Calu3 (cell line): ENCODE measurements around the gene UGGT1. TPM values are rescaled to one million over a fixed set of nuclear protein-coding genes. Genes with fewer than 3 reads are reported as not detected.

Source experiments
- BruUV-seq: library from RNA; stranded (reverse); fragments of 400-500 nt; replicated peaks from 2 replicates; lab custom pipeline; 2021; lab: Mats Ljungman, UMichigan
- CTCF ChIA-PET: fragments of 300-600 bp; sonication (Branson Sonifier 250); formaldehyde crosslinking; loops from one replicate; lab custom pipeline; 2022; ENCODE audit warnings: antibody characterized with exemption; lab: Charles Lee
- DNase-seq: peaks from one replicate; pipeline ENCODE4 v3.0.0; 2022
- H3K27ac Mint-ChIP-seq: one replicate; pipeline ENCODE4 v1.8.0; 2022; ENCODE audit warnings: mixed read lengths; ENCODE audit not compliant: unreplicated experiment
- H3K27me3 Mint-ChIP-seq: one replicate; pipeline ENCODE4 v1.8.0; 2022; ENCODE audit warnings: mixed read lengths; ENCODE audit not compliant: unreplicated experiment
- H3K36me3 Mint-ChIP-seq: one replicate; pipeline ENCODE4 v1.8.0; 2022; ENCODE audit warnings: mild to moderate bottlenecking, moderate library complexity, mixed read lengths; ENCODE audit not compliant: insufficient read depth, unreplicated experiment
- H3K4me1 Mint-ChIP-seq: one replicate; pipeline ENCODE4 v1.8.0; 2022; ENCODE audit warnings: mild to moderate bottlenecking, low read depth, mixed read lengths; ENCODE audit not compliant: unreplicated experiment
- H3K4me3 Mint-ChIP-seq: one replicate; pipeline ENCODE4 v1.8.0; 2022; ENCODE audit warnings: mild to moderate bottlenecking, low read depth, moderate library complexity, mixed read lengths; ENCODE audit not compliant: unreplicated experiment
- H3K9me3 Mint-ChIP-seq: one replicate; pipeline ENCODE4 v1.8.0; 2022; ENCODE audit warnings: low read depth, mixed read lengths; ENCODE audit not compliant: unreplicated experiment
- CTCF ChIP-seq: fragments of 200-600 bp; IDR thresholded peaks from one replicate; pipeline ENCODE4 v1.8.0; 2022; ENCODE audit warnings: antibody characterized with exemption; ENCODE audit not compliant: unreplicated experiment
- intact Hi-C: fragments of 100-400 bp; cut with micrococcal nuclease; formaldehyde crosslinking; loops from one replicate; pipeline ENCODE4 v1.10.0; 2022; ENCODE audit not compliant: unreplicated experiment
- total RNA-seq: library from RNA; stranded (reverse); gene quantifications from 2 replicates; pipeline ENCODE4 v1.2.3, GENCODE V29; 2022

Gene UGGT1
- total RNA-seq, 1 experiment from 2014 or later: 71.3 TPM

GRCh38 chr2:128062571-128062970 lies 28.4 kb upstream of the UGGT1 start:
- no peak overlapping the region for H3K27ac Mint-ChIP-seq
- CTCF ChIA-PET: interaction anchor here (0.6 kb wide), 2 partner anchors 71 to 694 kb away, joined by 3 read pairs; no protein-coding TSS in a partner anchor
- TF ChIP-seq CTCF: no peak
- no peaks in the 10 kb centered on the region for H3K9me3 Mint-ChIP-seq
- DNase-seq: no peak
- H3K27me3 Mint-ChIP-seq: peaks cover 7% of the 10 kb centered on the region
- H3K4me1 Mint-ChIP-seq: no peaks in the 10 kb centered on the region
- intact Hi-C loops: loop anchor here (2.0 kb wide), 1 partner anchor 170 kb away; no protein-coding TSS in a partner anchor
- H3K36me3 Mint-ChIP-seq: no peaks in the 10 kb centered on the region
- BruUV-seq: no TSS peak
- no peak overlapping the region for H3K4me3 Mint-ChIP-seq

- no peaks in the 10 kb centered on the region for H3K9me3 Mint-ChIP-seq
- no peak for DNase-seq
- H3K27me3 Mint-ChIP-seq: peaks cover 7% of the 10 kb centered on the region
- BruUV-seq: no TSS peak
- no peaks in the 10 kb centered on the region for H3K4me1 Mint-ChIP-seq
- no peak for TF ChIP-seq CTCF
- intact Hi-C loops: no loop called here
- no peak overlapping the region for H3K4me3 Mint-ChIP-seq
- CTCF ChIA-PET: interaction anchor here (0.6 to 1.4 kb wide), 4 partner anchors 8 to 193 kb away, joined by 3 to 14 read pairs (median 4); partner anchors contain the start of gene UGGT1
- no peaks in the 10 kb centered on the region for H3K36me3 Mint-ChIP-seq
- no peak overlapping the region for H3K27ac Mint-ChIP-seq
Measured at GRCh38 chr2:128064353-128064752, 26.6 kb upstream of the UGGT1 start.

GRCh38 chr2:128069769-128070168 lies 21.2 kb upstream of the UGGT1 start:
- no peaks in the 10 kb centered on the region for H3K27me3 Mint-ChIP-seq
- CTCF ChIA-PET: interaction anchor here (0.6 kb wide), 1 partner anchor 169 kb away, joined by 3 read pairs; no protein-coding TSS in a partner anchor
- BruUV-seq: no TSS peak
- no peaks in the 10 kb centered on the region for H3K9me3 Mint-ChIP-seq
- TF ChIP-seq CTCF: no peak
- no peak for DNase-seq
- H3K27ac Mint-ChIP-seq: no peak overlapping the region
- no peak overlapping the region for H3K4me3 Mint-ChIP-seq
- intact Hi-C loops: no loop called here
- H3K4me1 Mint-ChIP-seq: no peaks in the 10 kb centered on the region
- H3K36me3 Mint-ChIP-seq: no peaks in the 10 kb centered on the region

- no peaks in the 10 kb centered on the region for H3K36me3 Mint-ChIP-seq
- intact Hi-C loops: no loop called here
- no peak overlapping the region for H3K27ac Mint-ChIP-seq
- no peak for DNase-seq
- no peaks in the 10 kb centered on the region for H3K4me1 Mint-ChIP-seq
- H3K9me3 Mint-ChIP-seq: no peaks in the 10 kb centered on the region
- CTCF ChIA-PET: no interaction called here
- H3K4me3 Mint-ChIP-seq: no peak overlapping the region
- no peaks in the 10 kb centered on the region for H3K27me3 Mint-ChIP-seq
- TF ChIP-seq CTCF: no peak
- no TSS peak for BruUV-seq
Measured at GRCh38 chr2:128073278-128073677, 17.7 kb upstream of the UGGT1 start.
